ENCODE data around the gene GSTT2.

GSTT2 gene

GRCh38 chr22:24009227-24010017, 29.5 kb downstream of the GSTT2 start:
- DNase-seq (ENCODE audit: low spot score), result no peak

GRCh38 chr22:24010018-24010391, 30.1 kb downstream of the GSTT2 start:
- DNase-seq (ENCODE audit: low spot score), result no peak

GRCh38 chr22:24011735-24012068, 31.8 kb downstream of the GSTT2 start:
- DNase-seq (ENCODE audit: low spot score), result no peak

- no peak for DNase-seq (ENCODE audit: low spot score)
Measured at GRCh38 chr22:24016156-24016555, 36.2 kb downstream of the GSTT2 start.

GRCh38 chr22:24021304-24021703, 41.4 kb downstream of the GSTT2 start:
- no peak for DNase-seq (ENCODE audit: low spot score)

- DNase-seq (ENCODE audit: low spot score), result no peak
Measured at GRCh38 chr22:24023204-24023789, 43.4 kb downstream of the GSTT2 start.

- DNase-seq (ENCODE audit: low spot score), result no peak
Measured at GRCh38 chr22:24024354-24024753, 44.4 kb downstream of the GSTT2 start.

GRCh38 chr22:24025475-24025874, 45.5 kb downstream of the GSTT2 start:
- no peak for DNase-seq (ENCODE audit: low spot score)

GRCh38 chr22:24026056-24026455, 46.1 kb downstream of the GSTT2 start:
- DNase-seq (ENCODE audit: low spot score), result no peak

- DNase-seq (ENCODE audit: low spot score), result no peak
Measured at GRCh38 chr22:24026733-24027132, 46.8 kb downstream of the GSTT2 start.

- DNase-seq (ENCODE audit: low spot score), result no peak
Measured at GRCh38 chr22:24027389-24027975, 47.5 kb downstream of the GSTT2 start.

- no peak for DNase-seq (ENCODE audit: low spot score)
Measured at GRCh38 chr22:24027991-24028390, 48.1 kb downstream of the GSTT2 start.

GRCh38 chr22:24028533-24028932, 48.6 kb downstream of the GSTT2 start:
- no peak for DNase-seq (ENCODE audit: low spot score)

GRCh38 chr22:24029304-24029703, 49.4 kb downstream of the GSTT2 start:
- DNase-seq (ENCODE audit: low spot score), result no peak

GRCh38 chr22:24030186-24030702, 50.3 kb downstream of the GSTT2 start:
- no peak for DNase-seq (ENCODE audit: low spot score)
